HepG2 (cell line): ENCODE results near the gene VKORC1. TPM values are rescaled to one million over a fixed set of nuclear protein-coding genes. Genes with fewer than 3 reads are reported as not detected.

ENCODE experiments used
- BORCS8-MEF2B ChIP-seq: sonication (generic); formaldehyde crosslinking; IDR thresholded peaks from 2 replicates; pipeline ENCODE4 v1.8.0; 2022; ENCODE audit warnings: mild to moderate bottlenecking, missing genetic modification reagents
- ELF4 ChIP-seq: sonication (generic); formaldehyde crosslinking; IDR thresholded peaks from 2 replicates; pipeline ENCODE4 v1.5.0; 2020; ENCODE audit warnings: missing genetic modification reagents, mild to moderate bottlenecking, moderate library complexity, borderline replicate concordance
- ELK4 ChIP-seq: sonication (generic); formaldehyde crosslinking; IDR thresholded peaks from 2 replicates; pipeline ENCODE4 v1.9.0; 2021; ENCODE audit warnings: missing genetic modification reagents, borderline replicate concordance
- ERF ChIP-seq: IDR thresholded peaks from 2 replicates; pipeline ENCODE4 v1.6.1; 2018; ENCODE audit warnings: missing biosample characterization, missing genetic modification reagents
- FIP1L1 ChIP-seq: fragments of 200-400 bp; formaldehyde crosslinking; IDR thresholded peaks from 2 replicates; pipeline ENCODE4 v1.6.1; 2018; ENCODE audit warnings: low read depth, mild to moderate bottlenecking, low read length, moderate library complexity, borderline replicate concordance; ENCODE audit not compliant: insufficient read depth
- FOXA3 ChIP-seq: IDR thresholded peaks from 2 replicates; pipeline ENCODE4 v1.6.1; 2016; ENCODE audit warnings: missing genetic modification reagents, missing compliant biosample characterization
- HMGA1 ChIP-seq: sonication (generic); formaldehyde crosslinking; conservative IDR thresholded peaks from 2 replicates; pipeline ENCODE4 v1.4.0; 2020; ENCODE audit warnings: missing genetic modification reagents
- HNF4G ChIP-seq, 2 experiments: sonication (generic) in 1 of 2; formaldehyde crosslinking in 1 of 2; IDR thresholded peaks; 2 replicates each; pipeline versions ENCODE4 v1.4.0 to v1.6.1; 2011 to 2020; ENCODE audit warnings: borderline replicate concordance in 2 of 2, low read depth in 2 of 2, mild to moderate bottlenecking in 2 of 2, low read length in 1 of 2, missing genetic modification reagents in 1 of 2, moderate library complexity in 1 of 2
- KLF11 ChIP-seq: IDR thresholded peaks from 2 replicates; pipeline ENCODE4 v1.6.1; 2016; ENCODE audit warnings: missing compliant biosample characterization
- MAF1 ChIP-seq: sonication (generic); formaldehyde crosslinking; IDR thresholded peaks from 2 replicates; pipeline ENCODE4 v1.5.0; 2020; ENCODE audit warnings: missing genetic modification reagents, borderline replicate concordance
- RFX1 ChIP-seq: fragments of 450-650 bp; IDR thresholded peaks from 2 replicates; pipeline ENCODE4 v1.6.1; 2017
- SETDB1 ChIP-seq: sonication (generic); formaldehyde crosslinking; IDR thresholded peaks from 2 replicates; pipeline ENCODE4 v1.5.1; 2020; ENCODE audit warnings: missing genetic modification reagents, mild to moderate bottlenecking, borderline replicate concordance
- SIX1 ChIP-seq: sonication (generic); formaldehyde crosslinking; IDR thresholded peaks from 2 replicates; pipeline ENCODE4 v1.4.0; 2020; ENCODE audit warnings: missing genetic modification reagents, borderline replicate concordance
- SMAD3 ChIP-seq: sonication (generic); formaldehyde crosslinking; IDR thresholded peaks from 2 replicates; pipeline ENCODE4 v1.4.0; 2020; ENCODE audit warnings: missing genetic modification reagents
- SMYD3 ChIP-seq: sonication (generic); formaldehyde crosslinking; IDR thresholded peaks from 2 replicates; pipeline ENCODE4 v1.8.1; 2023; ENCODE audit warnings: mild to moderate bottlenecking, missing genetic modification reagents
- SOX13 ChIP-seq, 3 experiments: fragments of 450-650 bp in 1 of 3; sonication (generic) in 1 of 3; formaldehyde crosslinking in 1 of 3; IDR thresholded peaks in 2 of 3; conservative IDR thresholded peaks in 1 of 3; 2 replicates each; pipeline versions ENCODE4 v1.5.0 to v1.6.1; 2016 to 2020; ENCODE audit warnings: antibody characterized with exemption in 1 of 3, mild to moderate bottlenecking in 1 of 3, missing compliant biosample characterization in 1 of 3, missing genetic modification reagents in 1 of 3, moderate library complexity in 1 of 3
- TAF1 ChIP-seq: sonication (generic); formaldehyde crosslinking; IDR thresholded peaks from 2 replicates; pipeline ENCODE4 v1.4.0; 2020; ENCODE audit warnings: missing genetic modification reagents
- THAP11 ChIP-seq: IDR thresholded peaks from 2 replicates; pipeline ENCODE4 v1.6.1; 2016; ENCODE audit warnings: missing biosample characterization, missing genetic modification reagents
- ZBTB39 ChIP-seq: sonication (generic); formaldehyde crosslinking; IDR thresholded peaks from 2 replicates; pipeline ENCODE4 v1.5.0; 2020; ENCODE audit warnings: missing genetic modification reagents
- ZBTB7A ChIP-seq: sonication (generic); formaldehyde crosslinking; IDR thresholded peaks from 2 replicates; pipeline ENCODE4 v1.8.0; 2022; ENCODE audit warnings: mild to moderate bottlenecking, missing genetic modification reagents
- ZMAT3 ChIP-seq: sonication (generic); formaldehyde crosslinking; conservative IDR thresholded peaks from 2 replicates; pipeline ENCODE4 v1.7.0; 2021; ENCODE audit warnings: missing genetic modification reagents
- ZMYM2 ChIP-seq: sonication (generic); formaldehyde crosslinking; IDR thresholded peaks from 2 replicates; pipeline ENCODE4 v1.8.0; 2022; ENCODE audit warnings: mild to moderate bottlenecking, missing genetic modification reagents
- ZNF570 ChIP-seq: sonication (generic); formaldehyde crosslinking; IDR thresholded peaks from 2 replicates; pipeline ENCODE4 v1.4.0; 2020; ENCODE audit warnings: mild to moderate bottlenecking, missing genetic modification reagents, borderline replicate concordance
- ZNF761 ChIP-seq: sonication (generic); formaldehyde crosslinking; conservative IDR thresholded peaks from 2 replicates; pipeline ENCODE4 v1.4.0; 2020; ENCODE audit warnings: mild to moderate bottlenecking, missing genetic modification reagents
- ZNF784 ChIP-seq: sonication (generic); formaldehyde crosslinking; IDR thresholded peaks from 2 replicates; pipeline ENCODE4 v1.5.1; 2020; ENCODE audit warnings: missing genetic modification reagents, mild to moderate bottlenecking, borderline replicate concordance
- polyA plus RNA-seq, 8 experiments: library from polyadenylated mRNA; depleted of rRNA in 3 of 8; stranded (reverse) in 7 of 8; unstranded in 1 of 8; fragments of >200 nt; fragmentation: Illumina TruSeq in 4 of 8; extraction: Trizol in 4 of 8; gene quantifications; 2 replicates each; pipeline versions ENCODE4 v1.2.1 to v1.2.3, GENCODE V29; 2011 to 2016; ENCODE audit warnings: low read depth in 4 of 8, missing spikeins in 1 of 8, mixed read lengths in 1 of 8; ENCODE audit not compliant: insufficient read depth in 1 of 8
- total RNA-seq, 5 experiments: library from RNA; depleted of rRNA; stranded (reverse); fragments of >200 nt; fragmentation: Illumina TruSeq; extraction: Trizol; gene quantifications; 2 replicates each; pipeline ENCODE4 v1.2.3, GENCODE V29; 2016; ENCODE audit warnings: low read depth in 1 of 5
- TF ChIP-seq, protein P1 (sequence below): sonication (generic); formaldehyde crosslinking; IDR thresholded peaks from 2 replicates; pipeline ENCODE4 v1.8.0; 2022; ENCODE audit warnings: mild to moderate bottlenecking, missing genetic modification reagents, borderline replicate concordance

Gene VKORC1
- total and polyA plus RNA-seq, 2 of the 13 experiments (the other 11 are each of a cell fraction or from before 2014, with no cell fraction given), result 141 to 615 TPM

DNA sequence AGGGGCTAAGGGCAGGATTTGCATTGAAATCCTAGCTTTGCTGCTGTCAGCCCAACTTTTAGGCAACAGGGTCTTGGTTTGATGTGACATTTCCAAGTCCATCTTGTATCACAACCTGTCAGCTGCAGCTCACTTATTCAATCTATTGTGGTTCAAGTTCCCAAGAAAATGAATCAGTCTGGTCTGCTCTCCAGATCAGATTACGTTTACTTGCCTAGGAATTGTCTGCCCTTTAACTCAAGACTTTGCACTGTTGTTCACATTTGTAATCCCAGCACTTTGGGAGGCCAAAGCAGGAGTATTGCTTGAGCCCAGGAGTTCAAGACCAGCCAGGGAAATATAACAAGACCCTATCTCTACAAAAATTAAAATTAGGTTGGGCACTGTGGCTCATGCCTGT, 51.2 kb downstream of the VKORC1 start (continued):
- TF ChIP-seq HNF4G (IDR thresholded peaks at IDR 0.05; ENCODE audit: borderline replicate concordance, low read depth, low read length) (peak; percentile 47), HNF4G (CRISPR knock-in tag; IDR thresholded peaks at IDR 0.05; ENCODE audit: borderline replicate concordance, low read depth) (no peak), ZNF570 (CRISPR knock-in tag) (no peak), SETDB1 (CRISPR knock-in tag) (no peak), ERF (no peak), ELF4 (no peak), ZBTB7A (no peak), FOXA3 (CRISPR knock-in tag) (peak; percentile 35; the same call in 1 of the 2 replicates), SOX13 (IDR thresholded peaks at IDR 0.05) (no peak), SOX13 (CRISPR knock-in tag; conservative IDR thresholded peaks at IDR 0.05 in 1 of 2, IDR thresholded peaks at IDR 0.05 in 1 of 2) (peak in 1 of 2 experiments; percentile 57; a peak in 1 of 4 replicates), ZBTB39 (CRISPR knock-in tag) (no peak), SMYD3 (no peak), MAF1 (CRISPR knock-in tag) (no peak), THAP11 (CRISPR knock-in tag) (peak; percentile 24; the same call in 1 of the 2 replicates), SIX1 (CRISPR knock-in tag) (peak; percentile 97), ELK4 (no peak), HMGA1 (no peak), ZNF761 (CRISPR knock-in tag) (0 out of 2 replicates have a peak, but pooled peaks have one; percentile 25), SMAD3 (no peak), ZMAT3 (no peak), TAF1 (CRISPR knock-in tag) (no peak), RFX1 (no peak), KLF11 (no peak), FIP1L1 (no peak), BORCS8-MEF2B (CRISPR knock-in tag) (peak; percentile 22; the same call in 1 of the 2 replicates), ZNF784 (CRISPR knock-in tag) (no peak), ZMYM2 (CRISPR knock-in tag) (peak; percentile 49; the same call in 1 of the 2 replicates)
- TF ChIP-seq, protein P1, sequence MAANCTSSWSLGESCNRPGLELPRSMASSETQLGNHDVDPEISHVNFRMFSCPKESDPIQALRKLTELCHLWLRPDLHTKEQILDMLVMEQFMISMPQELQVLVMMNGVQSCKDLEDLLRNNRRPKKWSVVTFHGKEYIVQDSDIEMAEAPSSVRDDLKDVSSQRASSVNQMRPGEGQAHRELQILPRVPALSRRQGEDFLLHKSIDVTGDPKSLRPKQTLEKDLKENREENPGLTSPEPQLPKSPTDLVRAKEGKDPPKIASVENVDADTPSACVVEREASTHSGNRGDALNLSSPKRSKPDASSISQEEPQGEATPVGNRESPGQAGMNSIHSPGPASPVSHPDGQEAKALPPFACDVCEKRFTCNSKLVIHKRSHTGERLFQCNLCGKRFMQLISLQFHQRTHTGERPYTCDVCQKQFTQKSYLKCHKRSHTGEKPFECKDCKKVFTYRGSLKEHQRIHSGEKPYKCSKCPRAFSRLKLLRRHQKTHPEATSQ (CRISPR knock-in tag), result no peak
